ENCODE measurements around the gene MARS1. TPM values are rescaled to one million over a fixed set of nuclear protein-coding genes. Genes with fewer than 3 reads are reported as not detected.
A peak's percentile ranks its signal among the peaks of the same experiment; 100 is the strongest.

The MARS1 gene
- polyA plus RNA-seq, 4 donors = 57.0 to 93.4 (median 62.6) TPM

DNA sequence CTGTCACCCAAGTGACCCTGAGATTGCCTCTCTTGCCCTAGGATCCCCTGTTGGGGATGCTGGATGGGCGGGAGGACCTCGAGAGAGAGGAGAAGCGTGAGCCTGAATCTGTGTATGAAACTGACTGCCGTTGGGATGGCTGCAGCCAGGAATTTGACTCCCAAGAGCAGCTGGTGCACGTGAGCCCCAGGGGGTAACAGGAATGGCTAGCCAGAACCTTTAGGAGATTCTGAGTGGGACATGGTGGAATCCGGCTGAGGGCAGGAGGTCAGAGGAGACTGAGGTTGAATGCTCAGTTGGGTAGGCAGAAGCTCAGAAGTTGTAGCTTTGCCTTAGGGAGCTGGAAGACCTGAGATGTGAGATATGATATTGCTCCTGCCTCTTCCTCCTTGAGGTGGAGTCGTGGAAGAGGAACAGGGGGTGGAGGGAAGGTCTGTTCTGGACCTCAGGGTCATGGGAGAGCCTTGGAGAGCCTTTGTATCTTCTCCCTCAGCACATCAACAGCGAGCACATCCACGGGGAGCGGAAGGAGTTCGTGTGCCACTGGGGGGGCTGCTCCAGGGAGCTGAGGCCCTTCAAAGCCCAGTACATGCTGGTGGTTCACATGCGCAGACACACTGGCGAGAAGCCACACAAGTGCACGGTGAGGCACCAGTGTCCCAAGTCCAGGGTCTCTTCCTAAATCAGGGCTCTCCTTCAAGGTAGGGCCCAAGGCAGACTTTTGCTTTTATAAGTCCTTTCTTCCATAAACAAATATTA lies 21.9 kb upstream of the MARS1 start:
- WGBS, 3 donors = 68 to 77% (median 73%) methylated on average over 14 of the region's 14 CpGs
- peak in 1 of 2 donors; percentile 1 for DNase-seq
- Histone ChIP-seq H3K4me3 (ENCODE audit: low read depth in 1 of 3, low read length in 3 of 3) (no peak overlapping the region), H3K27ac (ENCODE audit: low read depth in 1 of 3, low read length in 2 of 3) (no peak overlapping the region), H3K9me3 (ENCODE audit: control insufficient read depth in 2 of 2, insufficient read depth in 1 of 2, low read depth in 1 of 2, low read length in 1 of 2) (no peaks in the 10 kb centered on the region), H3K27me3 (ENCODE audit: control insufficient read depth in 3 of 3, insufficient read depth in 3 of 3, low read length in 3 of 3) (peaks cover 0 to 17% (median 0%) of the 10 kb centered on the region in 3 donors), H3K4me1 (ENCODE audit: control insufficient read depth in 3 of 3, insufficient read depth in 2 of 3, low read depth in 1 of 3, low read length in 2 of 3) (peaks cover 2 to 25% (median 9%) of the 10 kb centered on the region in 3 donors), H3K36me3 (ENCODE audit: control insufficient read depth in 3 of 3, insufficient read depth in 2 of 3, low read depth in 1 of 3, low read length in 3 of 3) (peaks cover 0 to 28% (median 0%) of the 10 kb centered on the region in 3 donors)
- FAIRE-seq = no peak

DNA sequence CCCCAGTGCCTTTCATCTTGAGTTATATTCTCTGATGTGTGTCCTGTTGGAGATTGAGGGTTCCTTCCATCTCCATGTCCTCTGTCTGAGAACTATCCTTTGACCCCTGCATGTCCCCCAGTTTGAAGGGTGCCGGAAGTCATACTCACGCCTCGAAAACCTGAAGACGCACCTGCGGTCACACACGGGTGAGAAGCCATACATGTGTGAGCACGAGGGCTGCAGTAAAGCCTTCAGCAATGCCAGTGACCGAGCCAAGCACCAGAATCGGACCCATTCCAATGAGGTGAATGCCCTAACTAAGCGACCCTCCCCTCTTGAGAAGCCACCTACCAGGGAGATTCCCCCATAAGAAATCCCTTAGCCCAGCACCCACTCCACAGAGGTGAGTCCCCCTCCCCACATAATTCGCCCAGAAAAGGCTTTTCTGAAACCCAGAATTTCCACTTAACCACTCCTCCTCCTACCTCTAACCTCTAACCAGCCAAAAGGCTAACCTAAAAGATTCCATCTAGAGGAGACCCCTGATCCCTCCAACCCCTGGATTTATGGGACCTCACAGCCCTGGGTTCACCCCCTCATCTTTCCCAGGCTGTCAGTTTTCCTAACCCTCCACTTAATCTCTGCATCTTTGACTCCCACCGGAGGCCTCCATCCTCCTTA lies 20.5 kb upstream of the MARS1 start:
- DNase-seq (peak in 1 of 2 donors; percentile 0), FAIRE-seq (no peak)
- peaks cover 0 to 27% (median 6%) of the 10 kb centered on the region in 3 donors for H3K4me1 ChIP-seq (ENCODE audit: control insufficient read depth in 3 of 3, insufficient read depth in 2 of 3, low read depth in 1 of 3, low read length in 2 of 3)
- H3K36me3 ChIP-seq (ENCODE audit: control insufficient read depth in 3 of 3, insufficient read depth in 2 of 3, low read depth in 1 of 3, low read length in 3 of 3) = peaks cover 0 to 35% (median 0%) of the 10 kb centered on the region in 3 donors
- H3K4me3 ChIP-seq (ENCODE audit: low read depth in 1 of 3, low read length in 3 of 3) = no peak overlapping the region
- no peak overlapping the region for H3K27ac ChIP-seq (ENCODE audit: low read depth in 1 of 3, low read length in 2 of 3)
- peaks cover 0 to 9% (median 0%) of the 10 kb centered on the region in 3 donors for H3K27me3 ChIP-seq (ENCODE audit: control insufficient read depth in 3 of 3, insufficient read depth in 3 of 3, low read length in 3 of 3)
- 82 to 91% (median 91%) methylated on average over 12 of the region's 12 CpGs for WGBS, 3 donors
- no peaks in the 10 kb centered on the region for H3K9me3 ChIP-seq (ENCODE audit: control insufficient read depth in 2 of 2, insufficient read depth in 1 of 2, low read depth in 1 of 2, low read length in 1 of 2)

DNA sequence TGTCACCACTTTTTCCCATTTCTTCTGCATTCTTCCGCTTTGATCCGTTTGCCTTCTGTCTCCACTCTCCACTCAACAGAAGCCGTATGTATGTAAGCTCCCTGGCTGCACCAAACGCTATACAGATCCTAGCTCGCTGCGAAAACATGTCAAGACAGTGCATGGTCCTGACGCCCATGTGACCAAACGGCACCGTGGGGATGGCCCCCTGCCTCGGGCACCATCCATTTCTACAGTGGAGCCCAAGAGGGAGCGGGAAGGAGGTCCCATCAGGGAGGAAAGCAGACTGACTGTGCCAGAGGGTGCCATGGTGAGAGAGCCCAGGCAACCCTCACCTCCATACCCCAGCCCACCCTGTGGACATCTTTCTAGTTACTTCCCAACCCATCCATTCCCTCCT lies 20.0 kb upstream of the MARS1 start:
- no peak overlapping the region for H3K27ac ChIP-seq (ENCODE audit: low read depth in 1 of 3, low read length in 2 of 3)
- H3K4me3 ChIP-seq (ENCODE audit: low read depth in 1 of 3, low read length in 3 of 3) = no peak overlapping the region
- FAIRE-seq = no peak
- peaks cover 0 to 9% (median 0%) of the 10 kb centered on the region in 3 donors for H3K27me3 ChIP-seq (ENCODE audit: control insufficient read depth in 3 of 3, insufficient read depth in 3 of 3, low read length in 3 of 3)
- peaks cover 0 to 35% (median 0%) of the 10 kb centered on the region in 3 donors for H3K36me3 ChIP-seq (ENCODE audit: control insufficient read depth in 3 of 3, insufficient read depth in 2 of 3, low read depth in 1 of 3, low read length in 3 of 3)
- peaks cover 0 to 25% (median 6%) of the 10 kb centered on the region in 3 donors for H3K4me1 ChIP-seq (ENCODE audit: control insufficient read depth in 3 of 3, insufficient read depth in 2 of 3, low read depth in 1 of 3, low read length in 2 of 3)
- DNase-seq = no peak
- H3K9me3 ChIP-seq (ENCODE audit: control insufficient read depth in 2 of 2, insufficient read depth in 1 of 2, low read depth in 1 of 2, low read length in 1 of 2) = no peaks in the 10 kb centered on the region
- 86 to 89% (median 89%) methylated on average over 11 of the region's 11 CpGs for WGBS, 3 donors

DNA sequence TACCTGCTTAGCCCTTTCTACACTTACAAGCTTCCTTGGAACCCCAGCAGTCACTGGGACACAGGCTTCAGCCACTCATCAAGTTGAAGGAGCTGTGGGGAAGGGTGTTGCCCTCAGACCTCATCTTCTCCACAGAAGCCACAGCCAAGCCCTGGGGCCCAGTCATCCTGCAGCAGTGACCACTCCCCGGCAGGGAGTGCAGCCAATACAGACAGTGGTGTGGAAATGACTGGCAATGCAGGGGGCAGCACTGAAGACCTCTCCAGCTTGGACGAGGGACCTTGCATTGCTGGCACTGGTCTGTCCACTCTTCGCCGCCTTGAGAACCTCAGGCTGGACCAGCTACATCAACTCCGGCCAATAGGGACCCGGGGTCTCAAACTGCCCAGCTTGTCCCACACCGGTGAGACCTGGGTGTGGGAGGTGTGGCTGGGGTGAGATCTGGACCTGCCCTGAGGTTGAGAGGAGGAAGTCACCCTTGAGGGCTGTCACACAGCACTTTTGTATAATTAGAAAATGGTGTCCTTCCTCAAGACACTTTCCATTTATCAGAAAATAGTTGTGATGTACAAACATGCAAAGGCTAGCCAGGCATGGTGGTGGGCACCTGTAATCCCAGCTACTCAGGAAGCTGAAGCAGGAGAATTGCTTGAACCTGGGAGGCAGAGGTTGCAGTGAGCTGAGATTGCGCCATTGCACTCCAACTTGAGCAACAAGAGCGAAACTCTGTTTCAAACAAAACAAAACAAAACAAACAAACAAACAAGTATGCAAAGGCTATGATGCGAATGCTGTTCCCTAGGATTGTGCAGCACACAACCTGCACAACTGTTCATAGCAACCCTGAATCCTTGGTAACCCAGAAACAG lies 18.3 kb upstream of the MARS1 start:
- FAIRE-seq = no peak
- no peak overlapping the region for H3K27ac ChIP-seq (ENCODE audit: low read depth in 1 of 3, low read length in 2 of 3)
- peaks cover 0 to 29% (median 0%) of the 10 kb centered on the region in 3 donors for H3K36me3 ChIP-seq (ENCODE audit: control insufficient read depth in 3 of 3, insufficient read depth in 2 of 3, low read depth in 1 of 3, low read length in 3 of 3)
- DNase-seq = no peak
- no peaks in the 10 kb centered on the region for H3K9me3 ChIP-seq (ENCODE audit: control insufficient read depth in 2 of 2, insufficient read depth in 1 of 2, low read depth in 1 of 2, low read length in 1 of 2)
- H3K4me1 ChIP-seq (ENCODE audit: control insufficient read depth in 3 of 3, insufficient read depth in 2 of 3, low read depth in 1 of 3, low read length in 2 of 3) = peaks cover 0 to 24% (median 6%) of the 10 kb centered on the region in 3 donors
- WGBS, 3 donors = 87 to 90% (median 90%) methylated on average over 10 of the region's 10 CpGs
- no peak overlapping the region for H3K4me3 ChIP-seq (ENCODE audit: low read depth in 1 of 3, low read length in 3 of 3)
- H3K27me3 ChIP-seq (ENCODE audit: control insufficient read depth in 3 of 3, insufficient read depth in 3 of 3, low read length in 3 of 3) = peaks cover 0 to 17% (median 0%) of the 10 kb centered on the region in 3 donors

DNA sequence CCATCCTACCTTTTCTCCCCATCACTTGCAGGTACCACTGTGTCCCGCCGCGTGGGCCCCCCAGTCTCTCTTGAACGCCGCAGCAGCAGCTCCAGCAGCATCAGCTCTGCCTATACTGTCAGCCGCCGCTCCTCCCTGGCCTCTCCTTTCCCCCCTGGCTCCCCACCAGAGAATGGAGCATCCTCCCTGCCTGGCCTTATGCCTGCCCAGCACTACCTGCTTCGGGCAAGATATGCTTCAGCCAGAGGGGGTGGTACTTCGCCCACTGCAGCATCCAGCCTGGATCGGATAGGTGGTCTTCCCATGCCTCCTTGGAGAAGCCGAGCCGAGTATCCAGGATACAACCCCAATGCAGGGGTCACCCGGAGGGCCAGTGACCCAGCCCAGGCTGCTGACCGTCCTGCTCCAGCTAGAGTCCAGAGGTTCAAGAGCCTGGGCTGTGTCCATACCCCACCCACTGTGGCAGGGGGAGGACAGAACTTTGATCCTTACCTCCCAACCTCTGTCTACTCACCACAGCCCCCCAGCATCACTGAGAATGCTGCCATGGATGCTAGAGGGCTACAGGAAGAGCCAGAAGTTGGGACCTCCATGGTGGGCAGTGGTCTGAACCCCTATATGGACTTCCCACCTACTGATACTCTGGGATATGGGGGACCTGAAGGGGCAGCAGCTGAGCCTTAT lies 17.4 kb upstream of the MARS1 start:
- Histone ChIP-seq H3K27me3 (ENCODE audit: control insufficient read depth in 3 of 3, insufficient read depth in 3 of 3, low read length in 3 of 3) (peaks cover 0 to 24% (median 0%) of the 10 kb centered on the region in 3 donors), H3K36me3 (ENCODE audit: control insufficient read depth in 3 of 3, insufficient read depth in 2 of 3, low read depth in 1 of 3, low read length in 3 of 3) (peaks cover 0 to 31% (median 0%) of the 10 kb centered on the region in 3 donors), H3K4me3 (ENCODE audit: low read depth in 1 of 3, low read length in 3 of 3) (no peak overlapping the region), H3K27ac (ENCODE audit: low read depth in 1 of 3, low read length in 2 of 3) (peak overlapping the region in 2 of 3 donors; percentile 60 to 76), H3K9me3 (ENCODE audit: control insufficient read depth in 2 of 2, insufficient read depth in 1 of 2, low read depth in 1 of 2, low read length in 1 of 2) (no peaks in the 10 kb centered on the region), H3K4me1 (ENCODE audit: control insufficient read depth in 3 of 3, insufficient read depth in 2 of 3, low read depth in 1 of 3, low read length in 2 of 3) (peaks cover 0 to 30% (median 6%) of the 10 kb centered on the region in 3 donors)
- WGBS, 3 donors = 92 to 96% (median 94%) methylated on average over 14 of the region's 14 CpGs
- DNase-seq = no peak
- FAIRE-seq = no peak

DNA sequence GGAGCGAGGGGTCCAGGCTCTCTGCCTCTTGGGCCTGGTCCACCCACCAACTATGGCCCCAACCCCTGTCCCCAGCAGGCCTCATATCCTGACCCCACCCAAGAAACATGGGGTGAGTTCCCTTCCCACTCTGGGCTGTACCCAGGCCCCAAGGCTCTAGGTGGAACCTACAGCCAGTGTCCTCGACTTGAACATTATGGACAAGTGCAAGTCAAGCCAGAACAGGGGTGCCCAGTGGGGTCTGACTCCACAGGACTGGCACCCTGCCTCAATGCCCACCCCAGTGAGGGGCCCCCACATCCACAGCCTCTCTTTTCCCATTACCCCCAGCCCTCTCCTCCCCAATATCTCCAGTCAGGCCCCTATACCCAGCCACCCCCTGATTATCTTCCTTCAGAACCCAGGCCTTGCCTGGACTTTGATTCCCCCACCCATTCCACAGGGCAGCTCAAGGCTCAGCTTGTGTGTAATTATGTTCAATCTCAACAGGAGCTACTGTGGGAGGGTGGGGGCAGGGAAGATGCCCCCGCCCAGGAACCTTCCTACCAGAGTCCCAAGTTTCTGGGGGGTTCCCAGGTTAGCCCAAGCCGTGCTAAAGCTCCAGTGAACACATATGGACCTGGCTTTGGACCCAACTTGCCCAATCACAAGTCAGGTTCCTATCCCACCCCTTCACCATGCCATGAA lies 16.8 kb upstream of the MARS1 start:
- Histone ChIP-seq H3K9me3 (ENCODE audit: control insufficient read depth in 2 of 2, insufficient read depth in 1 of 2, low read depth in 1 of 2, low read length in 1 of 2) (no peaks in the 10 kb centered on the region), H3K4me1 (ENCODE audit: control insufficient read depth in 3 of 3, insufficient read depth in 2 of 3, low read depth in 1 of 3, low read length in 2 of 3) (peaks cover 0 to 37% (median 8%) of the 10 kb centered on the region in 3 donors), H3K36me3 (ENCODE audit: control insufficient read depth in 3 of 3, insufficient read depth in 2 of 3, low read depth in 1 of 3, low read length in 3 of 3) (peaks cover 0 to 26% (median 0%) of the 10 kb centered on the region in 3 donors), H3K27ac (ENCODE audit: low read depth in 1 of 3, low read length in 2 of 3) (peak overlapping the region in 2 of 3 donors; percentile 60 to 76), H3K27me3 (ENCODE audit: control insufficient read depth in 3 of 3, insufficient read depth in 3 of 3, low read length in 3 of 3) (peaks cover 0 to 29% (median 0%) of the 10 kb centered on the region in 3 donors), H3K4me3 (ENCODE audit: low read depth in 1 of 3, low read length in 3 of 3) (no peak overlapping the region)
- DNase-seq = peak; percentile 85 to 93
- FAIRE-seq = no peak
- 34 to 64% (median 52%) methylated on average over 4 of the region's 4 CpGs for WGBS, 3 donors

DNA sequence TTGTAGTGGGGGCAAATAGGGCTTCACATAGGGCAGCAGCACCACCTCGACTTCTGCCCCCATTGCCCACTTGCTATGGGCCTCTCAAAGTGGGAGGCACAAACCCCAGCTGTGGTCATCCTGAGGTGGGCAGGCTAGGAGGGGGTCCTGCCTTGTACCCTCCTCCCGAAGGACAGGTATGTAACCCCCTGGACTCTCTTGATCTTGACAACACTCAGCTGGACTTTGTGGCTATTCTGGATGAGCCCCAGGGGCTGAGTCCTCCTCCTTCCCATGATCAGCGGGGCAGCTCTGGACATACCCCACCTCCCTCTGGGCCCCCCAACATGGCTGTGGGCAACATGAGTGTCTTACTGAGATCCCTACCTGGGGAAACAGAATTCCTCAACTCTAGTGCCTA lies 16.2 kb upstream of the MARS1 start:
- H3K27me3 ChIP-seq (ENCODE audit: control insufficient read depth in 3 of 3, insufficient read depth in 3 of 3, low read length in 3 of 3) = peaks cover 0 to 34% (median 0%) of the 10 kb centered on the region in 3 donors
- no peak overlapping the region for H3K4me3 ChIP-seq (ENCODE audit: low read depth in 1 of 3, low read length in 3 of 3)
- DNase-seq (no peak), FAIRE-seq (no peak)
- peak overlapping the region in 2 of 3 donors; percentile 12 to 76 for H3K27ac ChIP-seq (ENCODE audit: low read depth in 1 of 3, low read length in 2 of 3)
- WGBS, 3 donors = 71 to 91% (median 84%) methylated on average over 3 of the region's 3 CpGs
- peaks cover 0 to 26% (median 0%) of the 10 kb centered on the region in 3 donors for H3K36me3 ChIP-seq (ENCODE audit: control insufficient read depth in 3 of 3, insufficient read depth in 2 of 3, low read depth in 1 of 3, low read length in 3 of 3)
- H3K9me3 ChIP-seq (ENCODE audit: control insufficient read depth in 2 of 2, insufficient read depth in 1 of 2, low read depth in 1 of 2, low read length in 1 of 2) = no peaks in the 10 kb centered on the region
- peaks cover 0 to 41% (median 8%) of the 10 kb centered on the region in 3 donors for H3K4me1 ChIP-seq (ENCODE audit: control insufficient read depth in 3 of 3, insufficient read depth in 2 of 3, low read depth in 1 of 3, low read length in 2 of 3)
